ENCODE data around the gene CDHR5. TPM values are rescaled to one million over a fixed set of nuclear protein-coding genes. Genes with fewer than 3 reads are reported as not detected.
"Not testable (repeated sequence)": the region's sequence is repeated elsewhere in the genome, so short reads cannot be mapped to it uniquely, and the experiment has no call there.

Gene CDHR5
- total RNA-seq, 1 experiment from 2014 or later, result not detected

GRCh38 chr11:587978-588380, 36.8 kb downstream of the CDHR5 start:
- DNase-seq (ENCODE audit: low read depth), result peak; percentile 54

- no peak for DNase-seq (ENCODE audit: low read depth)
Observed at GRCh38 chr11:587546-587945, 37.2 kb downstream of the CDHR5 start.

- no peak for DNase-seq (ENCODE audit: low read depth)
Observed at GRCh38 chr11:586376-587316, 38.1 kb downstream of the CDHR5 start.

- no peak for DNase-seq (ENCODE audit: low read depth)
Observed at GRCh38 chr11:584287-584686, 40.5 kb downstream of the CDHR5 start.

- DNase-seq (ENCODE audit: low read depth), result no peak
Observed at GRCh38 chr11:581752-582151, 43.0 kb downstream of the CDHR5 start.

- DNase-seq (ENCODE audit: low read depth), result no peak
Observed at GRCh38 chr11:581342-581741, 43.4 kb downstream of the CDHR5 start.

GRCh38 chr11:579830-580601, 44.7 kb downstream of the CDHR5 start:
- DNase-seq (ENCODE audit: low read depth), result no peak

GRCh38 chr11:578276-579035, 46.3 kb downstream of the CDHR5 start:
- DNase-seq (ENCODE audit: low read depth), result no peak

- DNase-seq (ENCODE audit: low read depth), result no peak
Observed at GRCh38 chr11:577611-577894, 47.2 kb downstream of the CDHR5 start.

GRCh38 chr11:576811-577610, 47.7 kb downstream of the CDHR5 start:
- no peak for DNase-seq (ENCODE audit: low read depth)

GRCh38 chr11:575996-576768, 48.6 kb downstream of the CDHR5 start, which contains the start of gene PHRF1:
TSS of gene PHRF1 (plus strand) at chr11:576470. CDS start at chr11:581513, 5,043 bp downstream.
- peak; percentile 89 for DNase-seq (ENCODE audit: low read depth)

- DNase-seq (ENCODE audit: low read depth), result peak; percentile 66
Observed at GRCh38 chr11:575313-575995, 49.3 kb downstream of the CDHR5 start.

- no peak for DNase-seq (ENCODE audit: low read depth)
Observed at GRCh38 chr11:574632-575312, 50.0 kb downstream of the CDHR5 start.

GRCh38 chr11:574031-574570, 50.7 kb downstream of the CDHR5 start:
- not testable (repeated sequence) for DNase-seq (ENCODE audit: low read depth)

- no peak for DNase-seq (ENCODE audit: low read depth)
Observed at GRCh38 chr11:573146-573759, 51.5 kb downstream of the CDHR5 start.

GRCh38 chr11:571802-572185, 53.0 kb downstream of the CDHR5 start:
- DNase-seq (ENCODE audit: low read depth), result no peak

GRCh38 chr11:569158-569885, 55.4 kb downstream of the CDHR5 start:
- no peak for DNase-seq (ENCODE audit: low read depth)

Measured in M059J (cell line).